AG09309 (cell line): ENCODE results near the gene SANBR.

ENCODE experiments used
- DNase-seq: peaks from one replicate; pipeline ENCODE4 v3.0.0-alpha.2; 2010; ENCODE audit warnings: low read depth
- H3K4me3 ChIP-seq: 2 replicates; pipeline ENCODE4 v1.5.1; 2011; ENCODE audit warnings: mild to moderate bottlenecking, low read depth, low read length, moderate library complexity; ENCODE audit not compliant: control insufficient read depth
- TF ChIP-seq, protein P1 (sequence below): IDR thresholded peaks from 2 replicates; pipeline ENCODE4 v1.5.1; 2011; ENCODE audit warnings: mild to moderate bottlenecking, low read depth, low read length, inconsistent platforms; ENCODE audit not compliant: insufficient read depth, control insufficient read depth; ENCODE audit errors: missing control alignments

Gene SANBR

DNA sequence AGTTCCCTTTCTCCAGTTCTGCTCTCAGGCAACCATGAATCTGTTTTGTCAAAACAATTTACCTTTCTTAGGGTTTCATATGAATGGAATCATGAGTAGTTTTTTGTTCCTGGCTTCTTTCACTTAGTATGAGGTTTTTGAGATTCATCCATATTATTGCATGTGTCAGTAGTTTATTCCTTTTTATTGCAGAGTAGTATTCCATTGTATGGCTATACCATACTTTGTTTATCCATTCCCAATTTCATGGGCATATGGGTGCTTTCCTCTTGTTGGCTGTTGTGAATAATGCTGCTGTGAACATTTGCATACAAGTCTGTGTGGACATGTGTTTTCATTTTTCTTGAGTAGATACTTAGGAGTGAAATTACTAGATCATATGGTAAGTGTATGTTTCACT lies 46.0 kb downstream of the SANBR start:
- TF ChIP-seq, protein P1, sequence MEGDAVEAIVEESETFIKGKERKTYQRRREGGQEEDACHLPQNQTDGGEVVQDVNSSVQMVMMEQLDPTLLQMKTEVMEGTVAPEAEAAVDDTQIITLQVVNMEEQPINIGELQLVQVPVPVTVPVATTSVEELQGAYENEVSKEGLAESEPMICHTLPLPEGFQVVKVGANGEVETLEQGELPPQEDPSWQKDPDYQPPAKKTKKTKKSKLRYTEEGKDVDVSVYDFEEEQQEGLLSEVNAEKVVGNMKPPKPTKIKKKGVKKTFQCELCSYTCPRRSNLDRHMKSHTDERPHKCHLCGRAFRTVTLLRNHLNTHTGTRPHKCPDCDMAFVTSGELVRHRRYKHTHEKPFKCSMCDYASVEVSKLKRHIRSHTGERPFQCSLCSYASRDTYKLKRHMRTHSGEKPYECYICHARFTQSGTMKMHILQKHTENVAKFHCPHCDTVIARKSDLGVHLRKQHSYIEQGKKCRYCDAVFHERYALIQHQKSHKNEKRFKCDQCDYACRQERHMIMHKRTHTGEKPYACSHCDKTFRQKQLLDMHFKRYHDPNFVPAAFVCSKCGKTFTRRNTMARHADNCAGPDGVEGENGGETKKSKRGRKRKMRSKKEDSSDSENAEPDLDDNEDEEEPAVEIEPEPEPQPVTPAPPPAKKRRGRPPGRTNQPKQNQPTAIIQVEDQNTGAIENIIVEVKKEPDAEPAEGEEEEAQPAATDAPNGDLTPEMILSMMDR: no peak
- no peak for DNase-seq

GRCh38 chr2:61114147-61114546 lies 48.5 kb downstream of the SANBR start:
- H3K4me3 ChIP-seq: no peak overlapping the region
- TF ChIP-seq, protein P1: no peak
- no peak for DNase-seq

More for the DNA sequence above, 46.0 kb downstream of the SANBR start:
- no peak overlapping the region for H3K4me3 ChIP-seq
